HG03097 (cell line): ENCODE measurements around the gene TMEFF2.
A peak's percentile ranks its signal among the peaks of the same experiment; 100 is the strongest.

Experiments used
- ATAC-seq: cut with Tn5 transposase; IDR thresholded peaks from one replicate; pipeline ENCODE4 v1.9.1; 2021; ENCODE audit not compliant: unreplicated experiment, low FRiP score

The TMEFF2 gene, protein sequence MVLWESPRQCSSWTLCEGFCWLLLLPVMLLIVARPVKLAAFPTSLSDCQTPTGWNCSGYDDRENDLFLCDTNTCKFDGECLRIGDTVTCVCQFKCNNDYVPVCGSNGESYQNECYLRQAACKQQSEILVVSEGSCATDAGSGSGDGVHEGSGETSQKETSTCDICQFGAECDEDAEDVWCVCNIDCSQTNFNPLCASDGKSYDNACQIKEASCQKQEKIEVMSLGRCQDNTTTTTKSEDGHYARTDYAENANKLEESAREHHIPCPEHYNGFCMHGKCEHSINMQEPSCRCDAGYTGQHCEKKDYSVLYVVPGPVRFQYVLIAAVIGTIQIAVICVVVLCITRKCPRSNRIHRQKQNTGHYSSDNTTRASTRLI

DNA sequence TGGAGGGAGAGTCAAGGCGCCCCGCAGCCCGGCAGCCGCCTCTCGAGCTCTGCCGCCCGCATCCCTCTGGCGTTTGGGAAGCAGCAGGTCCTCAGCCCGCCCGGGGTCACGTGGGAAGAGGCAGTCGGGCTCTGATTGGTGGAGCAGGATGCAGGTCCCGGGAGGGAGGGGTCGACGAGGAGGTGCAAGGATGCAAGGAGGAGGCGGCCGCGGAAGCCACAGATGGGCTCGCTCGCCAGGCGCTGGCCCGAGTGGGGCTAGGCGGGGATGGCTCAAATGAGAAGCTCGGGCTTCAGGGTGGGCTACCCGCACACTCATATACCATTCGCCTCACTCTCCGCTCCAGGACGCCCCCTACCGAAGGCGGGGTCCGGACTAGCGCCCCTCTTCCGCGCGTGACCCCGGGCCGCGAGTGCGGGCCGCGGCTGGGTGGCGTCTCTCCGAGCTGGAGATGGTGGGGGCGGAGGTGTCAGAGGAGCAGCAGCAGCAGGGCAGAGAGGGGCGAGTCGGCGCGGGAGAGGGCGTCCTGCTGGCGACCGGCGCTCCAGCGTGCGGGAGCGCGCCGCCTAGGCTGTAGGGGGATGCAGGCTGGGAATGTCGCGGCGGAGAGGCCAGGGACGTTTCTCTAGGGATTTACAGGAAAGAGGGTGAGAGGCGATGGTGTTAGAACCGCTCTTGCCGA, at the start of gene TMEFF2:
Gene TMEFF2 (minus strand): TSS at position 68 of the 682 bp plus-strand sequence. CDS start 409 bp downstream, outside the sequence.
- peak; percentile 75 for ATAC-seq

DNA sequence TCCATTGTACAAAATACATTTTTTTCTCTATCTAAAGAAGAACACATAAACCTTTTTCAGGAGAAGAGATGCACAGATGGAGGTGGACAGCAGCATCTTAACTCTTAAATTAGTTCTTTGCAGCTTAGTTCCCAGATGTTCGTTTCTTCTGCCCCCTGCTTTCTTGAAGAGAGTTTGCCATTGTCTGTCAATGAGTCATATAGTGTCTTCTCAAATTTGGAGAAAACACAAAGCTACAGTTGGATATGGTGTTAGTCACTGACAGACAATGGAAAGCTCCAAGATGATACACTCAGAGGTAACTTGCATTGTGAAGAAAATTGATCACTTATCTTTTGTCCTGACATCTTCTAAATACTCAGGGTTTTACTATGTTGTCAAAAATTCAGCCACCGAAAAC, 48.8 kb upstream of the TMEFF2 start:
- no peak for ATAC-seq

DNA sequence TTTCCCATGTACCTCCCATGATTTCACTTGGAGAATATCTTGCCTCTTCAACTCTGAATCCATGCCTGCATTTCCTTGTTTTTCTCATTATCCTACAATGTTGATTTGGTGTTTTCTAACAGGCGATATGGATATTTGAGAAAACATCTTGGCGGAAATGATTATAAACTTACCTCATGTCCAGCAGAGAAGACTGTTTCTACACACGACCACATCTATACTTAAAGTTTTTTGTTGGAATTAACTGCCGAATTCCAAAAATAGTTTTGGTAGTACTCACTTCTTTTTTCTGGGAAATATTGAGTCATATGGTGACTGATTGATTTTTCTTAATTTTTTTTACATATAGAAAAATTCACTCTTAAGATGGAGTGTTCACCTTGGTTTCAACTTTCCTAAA, 41.4 kb upstream of the TMEFF2 start:
- no peak for ATAC-seq

DNA sequence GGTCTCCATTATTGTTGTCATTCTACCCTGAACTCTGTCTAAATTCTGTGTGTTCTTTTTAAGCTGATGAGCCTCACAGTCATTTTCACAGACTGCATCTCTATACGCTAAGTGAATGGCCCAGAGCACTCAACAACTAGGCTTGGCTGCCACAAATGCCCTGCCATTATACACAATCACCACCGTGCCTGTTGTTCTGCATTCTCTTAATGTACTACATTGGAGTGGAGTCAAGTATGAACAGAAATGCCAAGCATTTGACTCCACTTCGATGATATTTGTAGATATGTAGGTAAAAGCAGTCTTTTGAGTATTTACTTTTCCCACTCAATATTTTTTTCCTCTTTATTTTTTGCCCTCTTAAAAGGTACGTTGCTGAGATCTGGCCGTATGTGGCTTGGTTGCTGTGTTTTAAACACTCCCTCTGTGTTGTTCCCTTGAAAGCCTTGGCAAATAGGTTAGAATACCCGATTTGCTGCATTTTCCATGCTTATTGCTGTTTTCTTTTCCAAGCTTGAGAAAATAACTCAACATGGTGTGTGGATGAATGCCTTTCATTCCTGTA, 36.2 kb upstream of the TMEFF2 start:
- ATAC-seq: no peak

DNA sequence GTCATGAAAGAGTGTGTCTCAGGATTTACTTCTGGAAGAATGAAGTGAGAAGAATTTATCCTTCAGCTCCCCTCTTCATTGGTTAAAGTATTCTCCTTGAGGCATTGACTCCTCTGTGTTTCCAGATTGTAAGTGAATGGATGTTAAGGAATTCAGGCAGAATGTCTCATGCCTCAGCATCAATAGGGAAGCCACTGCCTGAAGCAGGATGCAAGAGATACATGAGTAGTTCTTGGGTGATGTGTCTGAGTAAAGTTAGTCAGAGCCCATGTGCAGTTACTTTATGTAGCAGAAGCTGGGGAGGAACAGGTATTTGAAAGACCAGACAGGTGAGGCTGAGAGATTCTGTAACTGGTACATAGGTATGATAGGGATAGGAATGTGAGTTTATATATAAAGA, 34.0 kb upstream of the TMEFF2 start:
- ATAC-seq: no peak

DNA sequence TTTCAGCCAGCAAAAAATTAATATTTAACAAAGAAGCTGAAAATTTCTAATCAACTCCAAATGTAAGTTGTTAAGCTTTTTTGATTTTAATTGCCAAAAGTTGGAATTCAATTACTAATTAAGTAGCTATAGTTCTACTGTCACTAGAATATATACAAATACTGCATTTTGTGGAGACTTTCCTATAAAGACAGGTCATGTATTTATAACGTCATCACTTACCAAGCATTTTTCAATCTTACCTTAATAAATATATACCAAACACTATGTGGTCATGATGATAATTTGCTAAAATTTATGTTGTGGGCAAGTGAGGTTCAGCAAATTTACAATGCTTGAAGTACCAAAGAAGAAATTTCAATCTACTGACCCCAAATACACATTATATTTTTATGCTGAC, 24.2 kb upstream of the TMEFF2 start:
- no peak for ATAC-seq

DNA sequence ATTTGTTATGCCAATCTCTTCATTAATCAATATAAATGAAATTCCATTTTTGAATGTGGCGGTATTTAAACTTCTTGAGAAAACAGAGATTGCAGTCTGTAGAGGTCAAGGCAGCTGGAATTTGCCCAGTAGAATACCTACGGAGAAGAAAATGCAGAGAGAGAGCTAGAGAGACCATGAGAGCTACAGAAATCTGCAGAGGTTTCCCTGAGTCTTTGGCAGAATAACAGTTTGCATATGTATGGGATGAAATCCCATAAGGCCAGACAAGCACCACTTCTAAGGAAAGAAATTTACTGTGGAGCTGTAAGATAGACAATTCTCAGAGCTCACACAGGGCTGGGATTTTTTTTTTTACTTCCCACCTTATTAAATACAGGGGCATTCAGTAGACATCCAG, 23.6 kb upstream of the TMEFF2 start:
- no peak for ATAC-seq

DNA sequence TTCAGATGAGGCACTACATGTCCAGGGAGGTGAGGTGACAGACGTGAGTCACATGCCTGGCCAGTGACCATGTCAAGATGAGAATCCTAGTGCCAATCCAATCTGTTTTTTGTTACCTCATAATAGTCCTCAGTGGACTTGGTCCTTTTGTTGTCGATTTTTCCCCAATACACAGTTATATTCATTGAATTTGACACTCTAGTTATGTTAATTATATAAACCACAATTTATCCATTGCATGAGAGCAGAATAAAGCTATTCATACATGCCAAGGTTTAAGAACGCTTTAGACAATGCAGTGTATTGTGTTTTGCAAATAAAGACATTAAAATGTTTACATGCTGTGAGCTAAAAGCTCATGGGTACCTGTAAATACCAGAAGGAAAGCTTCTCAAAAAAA, 21.6 kb upstream of the TMEFF2 start:
- no peak for ATAC-seq

DNA sequence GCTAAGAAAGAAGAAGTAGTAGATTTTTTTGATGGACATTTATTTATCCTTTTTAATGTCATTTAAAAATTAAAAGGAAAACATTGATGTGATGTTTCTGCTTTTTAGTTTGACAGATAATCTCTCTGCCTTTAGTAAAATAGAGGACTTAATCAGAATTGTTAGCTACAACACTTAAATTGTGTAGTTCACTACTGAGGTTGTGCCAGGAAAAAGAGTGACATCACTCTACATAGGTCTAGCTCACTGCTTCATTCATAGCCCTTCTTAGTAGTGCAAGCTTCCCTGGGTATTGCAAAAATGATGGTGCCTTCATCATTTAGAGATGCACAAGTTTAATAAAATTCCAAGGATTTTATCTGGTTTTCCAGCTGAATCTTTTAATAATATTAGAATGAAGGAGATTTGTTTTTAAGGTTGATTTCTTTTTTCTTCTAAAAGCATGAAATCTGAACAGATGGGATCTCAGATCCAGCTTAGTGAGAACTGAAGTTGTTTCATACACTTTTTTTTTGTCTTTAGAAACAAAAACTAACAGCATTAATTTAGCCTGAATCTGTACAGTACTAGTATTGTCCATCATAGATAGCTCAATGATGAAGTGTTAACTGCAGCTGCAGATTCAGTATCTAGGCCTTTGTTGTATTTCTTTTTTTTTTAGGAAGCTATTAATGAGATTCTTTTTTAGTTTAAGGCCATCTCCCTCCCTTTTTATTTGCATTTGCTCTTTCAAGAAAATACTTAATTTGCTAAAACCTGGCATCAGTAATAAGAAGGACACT, 20.6 kb upstream of the TMEFF2 start:
- no peak for ATAC-seq

DNA sequence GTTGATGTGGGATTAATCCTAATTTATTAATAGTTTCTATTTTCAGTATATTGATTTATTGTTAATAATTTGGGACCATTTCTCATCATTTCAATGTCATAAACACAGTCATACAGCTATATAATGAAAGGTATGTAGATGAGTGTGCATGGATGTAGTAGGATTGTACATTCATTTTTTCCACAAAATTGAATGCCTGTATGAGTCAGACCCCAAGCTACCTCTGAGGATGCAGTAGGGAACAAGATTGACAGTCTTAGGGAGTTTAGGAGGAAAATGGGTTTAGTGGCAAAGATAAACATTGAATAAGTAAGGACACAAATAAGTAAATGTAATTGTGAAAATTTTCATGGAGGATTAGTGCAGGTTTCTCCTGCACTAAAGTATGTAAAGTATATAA, 14.1 kb upstream of the TMEFF2 start:
- no peak for ATAC-seq

DNA sequence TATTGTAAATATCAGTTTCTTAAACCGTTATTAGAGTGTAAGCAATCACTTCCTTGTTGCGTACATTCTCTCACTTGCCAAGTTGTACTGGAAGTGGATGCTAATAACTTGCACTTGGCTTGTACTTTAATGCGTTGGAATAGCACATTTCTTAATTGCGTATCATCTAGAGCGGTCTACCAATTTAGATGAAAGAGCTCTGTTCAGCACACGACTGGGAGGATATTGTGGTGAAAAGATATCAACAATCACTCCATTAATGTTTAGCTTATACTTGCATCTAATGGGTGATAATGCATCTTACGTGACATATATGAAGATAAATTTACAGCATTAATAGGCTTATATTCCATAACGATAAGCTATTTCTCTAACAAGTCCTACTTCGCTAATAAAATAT, 11.7 kb upstream of the TMEFF2 start:
- ATAC-seq: no peak

DNA sequence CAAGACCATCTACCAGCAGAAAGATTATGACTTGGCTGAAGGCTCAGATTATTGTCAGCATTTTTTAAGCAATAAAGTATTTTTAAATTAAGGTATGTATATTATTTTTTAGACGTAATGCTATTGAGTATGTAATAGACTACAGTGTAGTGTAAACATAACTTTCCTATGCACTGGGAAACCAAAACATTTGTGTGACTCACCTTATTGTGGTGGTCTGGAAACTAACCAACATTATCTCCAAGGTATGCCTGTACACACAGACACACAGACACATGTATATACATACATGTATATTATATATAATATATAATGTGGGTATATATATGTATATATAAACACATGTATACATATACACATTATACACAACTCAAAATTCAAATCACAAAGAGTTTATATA, 9.1 kb upstream of the TMEFF2 start:
- no peak for ATAC-seq

DNA sequence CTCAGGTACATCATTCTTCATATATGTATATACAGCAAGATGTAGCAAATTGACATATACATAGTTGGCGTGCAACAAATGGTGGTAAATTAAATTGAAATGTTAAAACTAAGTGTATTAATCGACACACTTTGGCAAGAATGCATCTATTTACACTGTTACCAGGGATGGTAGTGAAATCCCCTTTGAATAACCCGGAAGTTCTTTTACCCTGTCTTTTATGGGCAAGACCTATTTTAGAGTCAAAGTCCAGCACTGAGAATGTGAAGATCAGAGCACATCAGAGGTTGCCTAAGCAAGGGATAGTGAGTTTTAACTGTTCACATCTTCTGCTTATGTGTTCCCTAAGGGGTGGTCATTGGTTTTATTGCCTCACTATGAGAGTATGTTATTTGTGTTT, 7.6 kb upstream of the TMEFF2 start:
- no peak for ATAC-seq

DNA sequence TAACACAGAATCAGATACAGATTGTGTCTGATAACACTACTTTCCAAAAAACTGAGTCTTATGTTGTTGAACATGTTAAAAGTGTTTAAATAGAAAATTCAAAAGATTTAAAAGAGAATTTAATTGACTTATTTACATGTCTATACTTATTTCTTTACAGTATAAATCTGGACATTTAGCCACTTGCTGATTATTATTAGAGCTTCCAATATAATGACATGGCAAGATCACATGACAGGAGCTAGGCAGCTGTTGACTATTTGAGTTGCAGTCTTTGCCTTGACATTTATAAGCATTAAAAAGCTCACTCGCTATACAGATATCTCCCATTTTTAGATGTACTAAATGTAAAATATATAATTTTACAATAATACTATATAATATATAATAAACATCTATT, 6.4 kb upstream of the TMEFF2 start:
- ATAC-seq: no peak

DNA sequence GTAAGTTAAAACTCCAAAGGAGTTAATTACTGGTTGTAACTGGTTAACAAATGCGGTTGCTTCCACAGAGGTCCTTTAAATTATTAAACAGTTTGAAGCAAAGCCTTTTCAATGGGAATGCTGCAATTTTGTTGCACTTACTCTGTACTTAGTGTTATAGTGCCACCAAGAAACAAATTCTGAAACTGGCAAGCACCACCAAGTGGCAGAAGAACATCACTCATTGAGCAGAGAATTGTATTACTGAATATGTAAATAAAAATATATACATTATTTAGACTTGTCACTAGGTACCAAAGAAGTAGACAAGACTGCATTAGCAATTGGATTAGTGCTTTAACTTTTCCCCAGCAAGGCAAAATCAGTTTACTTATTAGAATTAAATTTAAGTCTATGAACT, 2.6 kb upstream of the TMEFF2 start:
- no peak for ATAC-seq

DNA sequence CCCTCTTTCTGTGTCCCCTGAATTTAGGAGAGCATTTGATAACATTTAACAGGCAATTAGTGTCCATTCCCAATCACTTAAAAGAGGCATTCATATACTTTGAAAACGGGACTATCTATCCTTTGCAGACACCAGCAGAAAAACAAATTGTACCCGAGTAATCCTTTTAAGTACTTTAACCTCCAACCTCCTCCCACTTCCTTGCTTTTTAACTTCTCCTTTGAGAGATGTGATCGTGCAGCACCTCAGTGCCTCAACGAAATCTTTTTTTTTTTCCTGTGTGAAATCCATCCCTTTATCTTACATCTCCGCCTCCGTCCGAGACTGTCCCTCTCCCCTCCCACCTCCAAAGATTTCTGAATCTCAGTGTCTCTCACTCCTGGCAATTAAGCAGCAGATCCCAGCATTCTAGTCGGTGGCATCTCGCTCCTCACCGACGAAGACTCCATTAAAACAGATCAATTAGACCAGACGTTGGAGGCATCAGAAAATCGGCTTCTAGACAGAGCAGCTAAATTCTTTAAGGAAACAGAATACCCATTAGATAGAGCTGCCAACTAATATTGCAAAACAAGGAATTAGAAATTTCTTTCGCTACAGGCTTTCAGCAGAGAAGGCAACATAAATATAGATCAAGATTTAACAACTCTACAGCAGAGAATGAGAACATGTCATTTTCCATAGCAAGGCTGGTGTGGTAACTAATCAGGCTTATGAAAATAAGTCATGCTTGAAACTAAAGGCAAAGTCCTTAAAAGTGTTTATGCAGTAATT, 1.9 kb upstream of the TMEFF2 start:
- no peak for ATAC-seq

DNA sequence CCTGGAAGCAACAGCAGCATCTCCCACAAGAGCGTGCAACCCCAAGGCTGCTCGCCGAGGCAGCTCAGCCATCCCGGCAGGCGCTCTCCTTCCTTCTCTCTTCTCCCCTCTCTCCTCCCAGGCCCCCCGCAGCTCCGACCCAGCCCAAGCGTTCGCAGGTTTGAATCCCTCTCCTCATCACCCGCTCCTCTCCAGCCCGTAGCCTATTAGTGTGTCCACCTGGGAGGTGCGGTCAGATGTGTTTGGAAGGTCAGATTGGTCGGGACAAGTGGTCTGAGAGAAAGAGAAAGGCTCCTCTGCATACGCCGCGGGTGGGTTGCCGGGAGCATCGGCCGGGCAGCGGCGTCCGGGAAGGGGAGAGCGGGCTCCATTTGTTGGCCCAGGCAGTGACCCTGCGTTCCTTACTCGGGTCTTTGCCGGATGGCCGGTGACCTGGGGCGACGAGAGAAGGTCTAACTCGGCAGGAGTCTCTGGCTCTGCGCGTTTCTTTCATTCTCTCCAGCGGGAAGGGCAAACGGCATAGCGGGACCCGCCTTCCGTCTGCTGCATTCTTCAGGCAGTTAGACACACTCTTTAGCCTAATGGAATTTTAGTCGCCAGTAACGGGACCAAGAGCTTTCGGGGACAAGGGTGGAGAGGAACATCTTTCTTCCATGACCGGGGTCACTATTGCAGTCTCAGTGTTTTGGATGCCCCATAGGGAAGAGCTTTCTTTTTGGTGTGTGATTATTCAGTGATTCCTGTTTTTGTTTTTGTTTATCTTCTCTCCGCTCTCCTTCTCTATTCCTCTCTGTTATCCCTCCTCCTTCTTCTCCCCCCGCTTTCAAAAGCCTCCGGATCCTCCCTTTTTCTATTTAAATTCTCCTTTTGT, 1.1 kb upstream of the TMEFF2 start:
- no peak for ATAC-seq

DNA sequence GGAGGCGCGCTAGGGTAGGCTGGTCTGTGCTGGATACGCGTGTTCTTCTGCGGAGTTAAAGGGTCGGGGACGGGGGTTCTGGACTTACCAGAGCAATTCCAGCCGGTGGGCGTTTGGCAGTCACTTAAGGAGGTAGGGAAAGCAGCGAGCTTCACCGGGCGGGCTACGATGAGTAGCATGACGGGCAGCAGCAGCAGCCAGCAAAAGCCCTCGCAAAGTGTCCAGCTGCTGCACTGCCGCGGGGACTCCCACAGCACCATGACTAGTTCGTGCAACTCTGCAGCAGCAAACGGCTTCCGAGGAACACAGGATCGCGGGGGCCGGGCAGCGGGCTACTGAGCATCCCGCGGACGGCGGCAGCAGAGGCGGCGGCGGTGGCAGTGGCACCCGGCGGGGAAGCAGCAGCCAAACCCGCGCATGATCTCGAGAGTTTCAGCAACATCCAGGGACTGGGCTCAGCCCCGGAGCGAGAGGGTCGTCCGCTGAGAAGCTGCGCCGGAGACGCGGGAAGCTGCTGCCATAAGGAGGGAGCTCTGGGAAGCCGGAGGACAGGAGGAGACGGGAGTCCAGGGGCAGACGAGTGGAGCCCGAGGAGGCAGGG, 368 bp downstream of the TMEFF2 start:
- ATAC-seq: no peak

DNA sequence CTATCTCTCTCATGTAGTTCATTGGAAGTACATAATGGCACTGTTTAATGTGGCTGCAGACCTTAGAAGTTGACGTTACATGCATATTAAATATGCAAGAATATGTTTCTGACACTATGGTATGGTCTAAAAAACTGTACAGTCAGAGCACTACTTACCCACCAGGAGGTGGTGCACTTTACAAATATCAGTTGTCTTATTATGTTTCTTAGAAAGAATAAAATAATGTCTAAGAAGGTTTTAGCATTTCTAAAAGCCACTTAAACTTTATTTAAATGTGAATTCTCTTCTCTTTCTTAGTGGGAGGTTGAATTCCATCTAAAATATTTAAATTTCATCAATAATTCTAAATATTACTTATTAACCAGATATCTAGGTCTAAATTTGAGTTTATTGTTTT, 4.3 kb downstream of the TMEFF2 start:
- no peak for ATAC-seq
